Measurements from ENCODE around the gene INPP5E.

DNA sequence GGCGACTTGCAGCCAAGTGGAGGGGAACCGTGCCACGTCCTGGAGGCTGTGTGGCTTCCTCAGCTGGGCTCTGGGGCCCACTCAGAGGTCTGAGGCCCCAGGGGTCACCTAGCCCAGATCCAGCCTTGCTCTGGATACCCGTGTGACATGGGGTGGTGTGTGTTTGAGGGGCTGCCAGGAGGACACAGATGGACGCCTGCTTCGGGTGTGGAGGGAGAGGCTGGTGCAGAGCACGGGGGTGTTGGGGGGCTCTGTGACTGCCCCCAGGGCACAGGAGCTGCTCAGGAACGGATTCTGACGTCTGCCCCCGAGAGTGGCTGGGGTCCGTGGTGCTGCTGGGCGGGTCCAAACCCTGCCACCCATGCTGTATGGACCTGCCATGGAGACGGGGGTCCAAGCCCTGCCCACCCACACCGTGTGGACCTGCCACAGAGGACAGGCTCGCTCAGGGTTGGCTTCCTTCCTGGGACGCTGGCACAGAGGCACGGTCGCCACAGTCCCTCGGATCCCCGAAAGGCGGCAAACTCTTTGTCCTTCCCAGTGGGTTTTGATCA, 10.5 kb downstream of the INPP5E start:
- TF ChIP-seq CTCF (IDR thresholded peaks at IDR 0.05; ENCODE audit: low read length) (no peak), EZH2 (IDR thresholded peaks at IDR 0.05; ENCODE audit: borderline replicate concordance, low read length) (no peak)
